WTC11 (cell line): ENCODE data around the gene SCIMP.

Experiments
- JUN ChIP-seq: sonication (generic); formaldehyde crosslinking; IDR thresholded peaks from 2 replicates; pipeline ENCODE4 v1.8.0; 2023; ENCODE audit warnings: mild to moderate bottlenecking, missing genetic modification reagents
- TF ChIP-seq, protein P1 (sequence below): fragments of 250-450 bp; sonication (Bioruptor Pico); IDR thresholded peaks from 2 replicates; pipeline ENCODE4 v1.8.0; 2021; ENCODE audit warnings: mild to moderate bottlenecking
- TF ChIP-seq, protein P2 (sequence below): fragments of 200-600 bp; IDR thresholded peaks from 2 replicates; pipeline ENCODE4 v1.8.0; 2022; ENCODE audit warnings: antibody characterized with exemption

DNA sequence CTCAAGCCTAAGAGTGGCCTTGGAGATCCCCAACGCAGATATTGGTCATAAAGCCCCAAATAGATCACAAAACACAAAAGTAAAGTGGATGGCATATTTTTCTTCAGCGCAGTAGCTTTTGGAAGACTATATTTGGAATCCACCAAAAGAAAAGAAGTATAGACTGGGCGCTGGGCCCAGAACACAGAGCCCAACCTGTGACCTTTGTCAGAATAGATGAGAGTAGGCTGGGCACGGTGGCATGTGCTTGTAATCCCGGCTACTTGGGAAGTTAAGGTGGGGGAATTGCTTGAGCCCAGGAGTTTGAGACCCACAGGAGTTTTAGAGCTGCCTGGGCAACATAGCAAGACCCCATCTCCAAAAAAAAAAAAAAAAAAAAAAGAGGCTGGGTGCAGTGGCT, 14.6 kb downstream of the SCIMP start:
- TF ChIP-seq JUN (CRISPR knock-in tag), result no peak
- TF ChIP-seq, protein P1, sequence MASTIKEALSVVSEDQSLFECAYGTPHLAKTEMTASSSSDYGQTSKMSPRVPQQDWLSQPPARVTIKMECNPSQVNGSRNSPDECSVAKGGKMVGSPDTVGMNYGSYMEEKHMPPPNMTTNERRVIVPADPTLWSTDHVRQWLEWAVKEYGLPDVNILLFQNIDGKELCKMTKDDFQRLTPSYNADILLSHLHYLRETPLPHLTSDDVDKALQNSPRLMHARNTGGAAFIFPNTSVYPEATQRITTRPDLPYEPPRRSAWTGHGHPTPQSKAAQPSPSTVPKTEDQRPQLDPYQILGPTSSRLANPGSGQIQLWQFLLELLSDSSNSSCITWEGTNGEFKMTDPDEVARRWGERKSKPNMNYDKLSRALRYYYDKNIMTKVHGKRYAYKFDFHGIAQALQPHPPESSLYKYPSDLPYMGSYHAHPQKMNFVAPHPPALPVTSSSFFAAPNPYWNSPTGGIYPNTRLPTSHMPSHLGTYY (CRISPR knock-in tag), result no peak
- TF ChIP-seq, protein P2, sequence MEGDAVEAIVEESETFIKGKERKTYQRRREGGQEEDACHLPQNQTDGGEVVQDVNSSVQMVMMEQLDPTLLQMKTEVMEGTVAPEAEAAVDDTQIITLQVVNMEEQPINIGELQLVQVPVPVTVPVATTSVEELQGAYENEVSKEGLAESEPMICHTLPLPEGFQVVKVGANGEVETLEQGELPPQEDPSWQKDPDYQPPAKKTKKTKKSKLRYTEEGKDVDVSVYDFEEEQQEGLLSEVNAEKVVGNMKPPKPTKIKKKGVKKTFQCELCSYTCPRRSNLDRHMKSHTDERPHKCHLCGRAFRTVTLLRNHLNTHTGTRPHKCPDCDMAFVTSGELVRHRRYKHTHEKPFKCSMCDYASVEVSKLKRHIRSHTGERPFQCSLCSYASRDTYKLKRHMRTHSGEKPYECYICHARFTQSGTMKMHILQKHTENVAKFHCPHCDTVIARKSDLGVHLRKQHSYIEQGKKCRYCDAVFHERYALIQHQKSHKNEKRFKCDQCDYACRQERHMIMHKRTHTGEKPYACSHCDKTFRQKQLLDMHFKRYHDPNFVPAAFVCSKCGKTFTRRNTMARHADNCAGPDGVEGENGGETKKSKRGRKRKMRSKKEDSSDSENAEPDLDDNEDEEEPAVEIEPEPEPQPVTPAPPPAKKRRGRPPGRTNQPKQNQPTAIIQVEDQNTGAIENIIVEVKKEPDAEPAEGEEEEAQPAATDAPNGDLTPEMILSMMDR, result no peak
